Stimulated activated CD4-positive, alpha-beta T cell treated with anti-CD3 and anti-CD28 coated beads, TNF-alpha, amount 100 ng/mL, for 24 hours (primary cell): ENCODE measurements around the gene KLK1.
"Not testable (repeated sequence)": the region's sequence is repeated elsewhere in the genome, so short reads cannot be mapped to it uniquely, and the experiment has no call there.

ENCODE experiments used
- DNase-seq, 3 experiments: peaks; one replicate each; pipeline ENCODE4 v3.0.0-alpha.2; 2020; ENCODE audit warnings: low read depth in 3 of 3

The KLK1 gene

DNA sequence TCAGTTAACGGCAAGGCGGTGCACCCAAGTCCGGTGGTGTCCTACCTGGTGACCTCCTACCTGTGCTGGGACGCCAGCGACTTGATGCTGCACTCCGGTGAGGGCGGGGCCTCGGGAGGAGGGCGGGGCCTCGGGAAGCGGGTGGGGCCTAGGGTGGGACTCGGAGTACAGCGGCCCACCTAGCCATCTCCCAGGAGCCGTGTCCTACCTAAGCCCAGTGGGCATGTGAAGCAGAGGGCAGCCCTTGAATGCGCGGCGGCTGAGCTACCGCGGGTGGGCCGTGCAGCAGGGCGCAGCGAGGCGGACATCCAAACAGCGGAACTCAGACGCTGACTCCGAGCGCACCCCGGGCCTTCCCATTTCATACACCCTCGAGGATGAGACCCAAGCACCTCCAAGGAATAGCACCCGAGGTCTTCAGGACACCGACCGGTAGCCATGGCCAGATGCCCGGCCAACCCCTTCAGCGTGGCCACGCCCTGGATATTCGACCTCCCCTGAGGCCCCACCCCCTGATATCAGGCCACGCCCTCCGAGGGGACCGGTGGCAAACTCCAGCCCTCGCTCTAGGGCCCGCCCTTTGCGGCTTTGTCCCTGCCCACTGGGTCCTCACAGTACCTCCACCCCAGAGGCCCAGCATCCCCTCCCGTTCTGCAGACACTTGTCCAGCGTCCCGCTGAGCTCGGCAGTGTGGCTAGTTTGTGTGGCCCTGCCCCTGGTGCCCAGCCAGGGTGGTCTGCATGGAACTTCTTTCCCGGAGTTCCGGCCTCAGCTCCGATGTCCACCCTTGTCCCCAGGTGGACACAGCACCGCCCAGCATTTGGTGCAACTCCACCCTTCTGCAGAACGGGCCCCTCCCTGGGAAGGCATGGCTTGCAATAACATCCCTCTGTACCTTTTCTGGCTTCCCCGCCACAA is 5.4 kb downstream of the KLK1 start:
- DNase-seq, result peak in 1 of 3 experiments; percentile 59

GRCh38 chr19:50815439-50815838 is 8.1 kb downstream of the KLK1 start:
- no peak for DNase-seq

GRCh38 chr19:50814883-50815282 is 8.7 kb downstream of the KLK1 start:
- no peak for DNase-seq

- DNase-seq, result no peak
Observed at GRCh38 chr19:50812474-50812873, 11.1 kb downstream of the KLK1 start.

DNA sequence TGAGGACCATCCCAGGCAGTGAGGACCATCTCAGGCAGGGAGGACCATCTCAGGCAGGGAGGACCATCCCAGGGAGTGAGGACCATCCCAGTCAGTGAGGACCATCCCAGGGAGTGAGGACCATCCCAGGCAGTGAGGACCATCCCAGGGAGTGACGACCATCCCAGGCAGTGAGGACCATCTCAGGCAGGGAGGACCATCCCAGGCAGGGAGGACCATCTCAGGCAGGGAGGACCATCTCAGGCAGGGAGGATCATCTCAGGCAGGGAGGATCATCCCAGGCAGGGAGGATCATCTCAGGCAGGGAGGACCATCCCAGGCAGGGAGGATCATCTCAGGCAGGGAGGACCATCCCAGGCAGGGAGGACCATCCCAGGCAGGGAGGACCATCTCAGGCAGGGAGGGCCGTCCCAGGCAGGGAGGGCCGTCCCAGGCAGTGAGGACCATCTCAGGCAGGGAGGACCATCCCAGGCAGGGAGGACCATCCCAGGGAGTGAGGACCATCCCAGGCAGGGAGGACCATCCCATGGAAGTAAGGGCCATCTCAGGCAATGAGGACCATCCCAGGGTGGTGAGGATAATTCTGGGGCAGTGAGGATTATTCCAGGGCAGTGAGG is 11.9 kb downstream of the KLK1 start:
- DNase-seq, result not testable (repeated sequence)

DNA sequence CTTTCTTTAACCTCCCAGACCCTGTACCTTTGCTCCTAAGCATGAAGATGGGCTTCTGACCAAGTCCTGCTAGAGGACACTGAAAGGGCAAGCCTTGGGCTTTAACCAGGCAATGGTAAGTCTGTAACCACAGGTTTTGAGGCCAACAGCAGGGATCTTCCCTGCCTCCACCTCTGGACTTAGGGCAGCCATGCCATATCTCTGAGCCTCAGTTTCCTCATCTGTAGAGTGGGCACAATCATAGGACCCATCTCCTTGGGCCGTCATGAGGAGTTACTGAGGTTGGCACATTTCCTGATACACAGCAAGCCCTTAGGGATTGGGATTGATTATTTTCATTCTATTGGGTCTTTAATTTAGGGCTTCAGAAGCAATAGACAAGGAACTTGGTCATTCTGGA is 14.7 kb downstream of the KLK1 start:
- DNase-seq, result no peak

DNA sequence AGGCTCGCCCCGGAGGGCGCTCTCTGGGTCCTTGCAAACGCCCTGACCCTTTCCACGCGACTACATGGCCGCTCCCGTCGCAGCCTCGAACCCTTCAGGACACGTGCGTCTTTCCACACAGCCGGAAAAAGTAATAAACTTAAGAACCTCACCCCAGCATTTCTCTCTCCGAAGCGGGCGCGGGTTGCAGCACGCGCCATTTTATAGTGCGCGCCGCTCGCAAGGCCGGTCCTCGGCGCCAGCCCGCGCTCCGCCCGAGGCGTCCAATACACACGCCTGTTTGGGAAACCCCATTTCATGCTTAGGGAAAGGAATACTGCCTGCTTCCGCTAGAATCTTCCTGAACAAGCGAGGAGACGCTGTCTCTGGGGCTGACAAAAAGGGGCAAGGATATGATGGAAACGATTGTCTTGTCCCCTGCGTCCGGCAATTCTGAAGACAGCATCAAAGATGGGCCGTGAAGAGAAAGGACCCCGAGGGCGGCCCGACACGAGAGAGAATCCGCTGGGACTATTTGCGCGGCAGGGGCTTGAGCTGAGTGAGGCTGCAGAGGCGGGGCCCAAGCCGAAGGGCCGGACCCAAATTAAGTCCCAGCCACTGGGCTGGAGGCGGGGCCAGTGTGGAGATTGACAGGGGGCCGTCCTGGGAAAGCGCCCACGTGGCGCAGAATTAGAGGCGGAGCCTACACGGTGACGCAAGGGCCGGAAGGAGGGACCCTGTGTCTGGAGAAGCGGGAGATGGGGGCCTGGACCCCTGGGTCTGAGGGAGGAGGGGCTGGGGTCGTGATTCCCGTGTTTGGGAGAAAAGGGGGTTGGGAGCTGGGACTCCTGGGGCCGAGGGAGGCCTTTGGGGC is 18.9 kb downstream of the KLK1 start:
- peak; percentile 96 to 99 (median 96) for DNase-seq

- DNase-seq, result peak in 1 of 3 experiments; percentile 31
Observed at GRCh38 chr19:50803633-50804419, 19.8 kb downstream of the KLK1 start.

DNA sequence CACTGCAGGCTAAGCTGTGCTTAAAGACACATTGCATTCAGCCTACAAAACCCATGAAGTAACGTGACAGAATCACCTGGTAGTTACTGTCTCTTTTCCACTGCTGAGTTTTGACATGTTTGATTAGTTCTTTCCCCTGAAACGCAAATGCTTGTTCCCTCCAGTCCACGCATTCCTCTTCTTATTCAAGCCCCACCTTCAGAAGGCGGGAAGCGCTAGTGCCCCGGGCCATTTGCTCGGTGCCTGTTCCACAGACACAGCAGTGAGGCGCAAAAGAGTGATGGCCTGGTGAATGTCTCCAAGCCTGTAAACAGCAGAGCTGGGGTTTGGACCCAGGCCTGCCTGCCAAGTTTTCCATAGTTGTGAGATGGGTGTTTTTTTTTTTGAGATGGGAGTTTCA is 22.5 kb downstream of the KLK1 start:
- no peak for DNase-seq

- no peak for DNase-seq
Observed at GRCh38 chr19:50799547-50799851, 24.1 kb downstream of the KLK1 start.

GRCh38 chr19:50798659-50799546 is 24.7 kb downstream of the KLK1 start:
- no peak for DNase-seq

DNA sequence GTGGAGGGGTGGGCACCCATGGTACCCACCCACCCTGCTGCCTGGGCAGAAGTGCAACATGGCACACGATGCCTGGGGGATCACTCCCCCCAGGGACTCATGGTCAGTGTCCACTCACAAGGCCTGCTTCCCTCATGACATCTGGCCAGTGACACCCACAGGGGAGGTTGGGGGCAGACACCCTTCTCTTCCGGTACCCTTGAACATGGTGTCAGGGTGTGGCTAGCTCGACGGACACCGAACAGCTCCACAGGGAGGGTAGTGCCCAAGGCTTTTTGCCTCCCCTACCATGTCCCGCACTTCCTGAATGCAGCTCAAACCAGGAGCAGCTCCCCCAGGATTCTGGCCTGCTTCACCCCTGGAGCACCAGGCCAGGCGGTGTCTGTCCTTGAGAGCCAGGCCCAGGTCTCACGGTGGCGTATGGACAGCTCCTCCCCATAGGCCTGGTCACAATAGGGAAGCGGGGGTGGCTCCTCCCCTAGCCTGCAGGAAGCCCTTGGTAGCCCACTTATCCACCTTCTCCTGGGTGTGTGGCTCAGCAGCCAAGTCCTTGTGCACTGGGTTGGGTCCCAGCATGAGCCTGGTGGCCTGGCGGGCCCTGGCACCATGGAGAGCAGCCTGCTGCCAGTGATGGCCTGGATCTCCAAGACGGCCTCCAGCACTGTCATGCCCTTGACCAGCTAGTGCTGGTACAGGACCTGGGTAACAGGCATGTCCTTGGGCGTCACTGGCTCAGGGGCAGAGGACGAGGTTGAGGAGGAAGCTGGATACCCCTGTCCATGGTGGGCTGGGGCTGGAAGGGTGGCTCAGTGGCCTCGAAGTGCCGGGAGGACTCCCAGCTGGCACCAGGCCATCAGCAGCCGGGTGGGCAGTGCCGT is 25.6 kb downstream of the KLK1 start:
- no peak for DNase-seq

DNA sequence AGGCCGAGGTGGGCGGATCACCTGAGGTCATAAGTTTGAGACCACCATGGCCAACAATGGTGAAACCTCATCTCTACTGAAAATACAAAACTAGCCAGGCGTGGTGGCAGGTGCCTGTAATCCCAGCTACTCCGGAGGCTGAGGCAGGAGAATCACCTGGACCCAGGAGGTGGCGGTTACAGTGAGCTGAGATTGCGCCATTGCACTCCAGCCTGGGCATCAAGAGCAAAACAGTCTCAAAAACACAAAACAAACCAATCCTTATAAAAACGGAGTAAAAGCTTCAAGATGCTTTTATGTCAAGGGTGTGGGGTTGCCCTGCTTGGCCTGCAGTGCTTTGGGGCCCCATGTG is 26.2 kb downstream of the KLK1 start:
- no peak for DNase-seq

DNA sequence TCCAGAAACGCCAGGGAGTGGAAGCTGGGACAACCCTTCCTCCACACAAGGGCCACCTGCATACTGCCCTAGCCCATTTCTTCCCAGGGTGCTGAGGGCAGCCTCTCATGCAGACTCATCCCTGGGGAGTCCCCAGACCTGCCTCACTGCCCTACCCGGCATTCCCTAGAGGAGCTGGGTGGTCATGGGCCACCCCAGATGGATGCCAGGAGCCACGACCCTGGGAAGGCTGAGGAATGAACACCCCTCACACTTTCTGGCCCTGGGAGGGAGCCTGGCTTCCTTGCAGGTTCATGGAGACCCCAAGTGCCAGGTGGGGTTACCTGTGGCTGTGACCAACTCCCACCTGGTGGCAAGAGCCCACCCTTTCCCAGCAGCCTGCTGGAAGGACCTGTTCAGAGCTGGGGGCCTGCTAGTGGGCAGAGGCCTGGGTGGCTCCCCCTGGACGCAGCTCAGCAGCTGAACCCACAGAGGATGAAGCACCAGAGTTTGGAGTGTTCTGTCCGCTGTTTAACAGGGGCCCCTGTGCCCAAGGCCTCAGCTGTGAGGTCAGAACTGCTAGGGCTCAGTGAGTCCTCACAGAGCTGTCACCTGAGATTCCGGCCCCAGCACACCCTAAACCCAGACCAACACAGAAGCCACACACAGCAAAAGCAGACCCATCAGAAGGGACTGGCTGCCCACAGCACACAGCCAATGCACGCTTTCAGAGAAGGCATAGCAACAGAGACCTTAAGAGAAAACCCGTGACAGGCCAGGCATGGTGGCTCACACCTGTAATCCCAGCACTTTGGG is 26.8 kb downstream of the KLK1 start:
- DNase-seq, result no peak

- no peak for DNase-seq
Observed at GRCh38 chr19:50796128-50796633, 27.4 kb downstream of the KLK1 start.

GRCh38 chr19:50795664-50796073 is 27.9 kb downstream of the KLK1 start:
- DNase-seq, result no peak

DNA sequence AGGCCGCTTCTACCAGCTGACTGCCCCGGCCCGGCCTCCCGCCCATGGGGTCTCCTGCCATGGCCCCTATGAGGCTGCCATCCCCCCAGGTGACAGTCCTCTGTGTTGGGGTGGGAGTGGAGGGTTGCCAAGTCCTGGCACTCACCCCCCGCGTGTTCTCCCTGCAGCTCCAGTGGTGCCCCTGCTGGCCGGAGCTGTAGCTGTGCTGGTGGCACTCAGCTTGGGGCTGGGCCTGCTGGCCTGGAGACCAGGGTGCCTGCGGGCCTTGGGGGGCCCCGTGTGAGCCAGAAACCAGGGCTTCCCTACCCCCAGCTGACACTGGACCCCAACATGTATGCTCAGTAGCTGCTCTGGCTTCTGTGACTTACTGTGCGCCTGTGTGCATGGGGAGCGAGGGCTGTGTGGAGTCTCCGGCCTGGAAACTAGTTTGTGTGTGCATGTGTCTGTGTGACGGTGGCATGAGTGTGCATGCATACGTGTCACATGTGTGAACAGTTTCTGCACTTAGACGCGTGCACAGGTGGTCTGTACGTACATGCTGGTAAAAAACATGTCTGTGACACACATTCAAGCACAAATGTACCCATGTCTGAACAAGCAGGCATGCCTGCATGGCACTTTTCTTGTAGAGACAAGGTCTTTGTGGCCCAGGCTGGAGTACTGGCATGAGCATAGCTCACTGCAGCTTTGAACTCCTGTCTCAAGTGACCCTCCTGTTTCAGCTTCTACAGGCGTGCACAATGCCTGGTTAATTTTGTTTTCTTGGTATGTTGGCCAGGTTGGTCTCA is 28.5 kb downstream of the KLK1 start:
- DNase-seq, result peak in 2 of 3 experiments; percentile 25 to 57
